K562 (cell line): ENCODE data around the gene TP73. TPM values are rescaled to one million over a fixed set of nuclear protein-coding genes. Genes with fewer than 3 reads are reported as not detected.

Source experiments
- CEBPG ChIP-seq, 3 experiments: fragments of 200-800 bp in 1 of 3; sonication (Bioruptor generic) in 1 of 3; sonication (generic) in 1 of 3; formaldehyde crosslinking in 1 of 3; IDR thresholded peaks in 2 of 3; conservative IDR thresholded peaks in 1 of 3; 2 replicates each; pipeline versions ENCODE4 v1.6.1 to v1.8.0; 2016 to 2022; ENCODE audit warnings: missing compliant biosample characterization in 2 of 3, missing genetic modification characterization in 2 of 3, mild to moderate bottlenecking in 1 of 3, missing genetic modification reagents in 1 of 3
- ESRRA ChIP-seq: fragments of 450-650 bp; IDR thresholded peaks from 2 replicates; pipeline ENCODE4 v1.6.1; 2014; ENCODE audit warnings: low read depth, mild to moderate bottlenecking, moderate library complexity, borderline replicate concordance
- PTTG1 ChIP-seq: fragments of 450-650 bp; IDR thresholded peaks from 2 replicates; pipeline ENCODE4 v1.6.1; 2016; ENCODE audit warnings: low read depth, mild to moderate bottlenecking, missing genetic modification characterization, missing compliant biosample characterization
- SETDB1 ChIP-seq: IDR thresholded peaks from one replicate; pipeline ENCODE4 v1.6.1; 2012; ENCODE audit warnings: low read length, control low read depth, inconsistent platforms
- SUPT5H ChIP-seq: fragments of 450-650 bp; IDR thresholded peaks from 2 replicates; pipeline ENCODE4 v1.6.1; 2016
- WHSC1 ChIP-seq: IDR thresholded peaks from one replicate; pipeline ENCODE4 v1.6.1; 2012; ENCODE audit warnings: low read length, control low read depth, inconsistent platforms
- YBX1 ChIP-seq: fragments of 450-650 bp; IDR thresholded peaks from 2 replicates; pipeline ENCODE4 v1.7.1; 2016; ENCODE audit warnings: mild to moderate bottlenecking
- ZC3H11A ChIP-seq: IDR thresholded peaks from 2 replicates; pipeline ENCODE4 v1.6.1; 2012; ENCODE audit warnings: low read depth, low read length, improper control_type of control experiment
- ZNF3 ChIP-seq: fragments of 250-450 bp; sonication (Bioruptor Pico); IDR thresholded peaks from 2 replicates; pipeline ENCODE4 v1.5.0; 2021; ENCODE audit warnings: mild to moderate bottlenecking, moderate library complexity
- polyA plus RNA-seq, 8 experiments: library from polyadenylated mRNA; depleted of rRNA in 4 of 8; stranded (reverse) in 5 of 8; unstranded in 3 of 8; fragments of >200 nt; fragmentation: Nextera tagmentation in 2 of 8; fragmentation: Illumina TruSeq in 1 of 8; extraction: Ambion mirVana in 2 of 8; extraction: Trizol in 1 of 8; gene quantifications; 2 replicates each; pipeline versions ENCODE4 v1.2.1 to v1.2.3, GENCODE V29; 2011 to 2014; ENCODE audit warnings: inconsistent platforms in 1 of 8, missing spikeins in 1 of 8
- total RNA-seq, 7 experiments: library from RNA; depleted of rRNA in 6 of 7; stranded (reverse); fragments of >200 nt in 6 of 7; fragmentation: Illumina TruSeq in 2 of 7; extraction: Trizol in 2 of 7; gene quantifications; 2 replicates each; pipeline versions ENCODE4 v1.2.1 to v1.2.3, GENCODE V29; 2011 to 2021; ENCODE audit warnings: low replicate concordance in 1 of 7
- TF ChIP-seq, protein P1 (sequence below): fragments of 250-450 bp; sonication (Bioruptor Pico); IDR thresholded peaks from 2 replicates; pipeline ENCODE4 v1.8.0; 2021; ENCODE audit warnings: mild to moderate bottlenecking, moderate library complexity
- TF ChIP-seq, protein P2 (sequence below): sonication (generic); formaldehyde crosslinking; IDR thresholded peaks from 2 replicates; pipeline ENCODE4 v1.8.1; 2022; ENCODE audit warnings: missing genetic modification reagents

TP73 gene
- total and polyA plus RNA-seq, 9 of the 15 experiments (the other 6 are each of a cell fraction or from before 2014, with no cell fraction given): 0.07 to 1.6 (median 0.40) TPM; not detected in 2

GRCh38 chr1:3668585-3669300 is 16.4 kb downstream of the TP73 start (continued):
- TF ChIP-seq, protein P1, sequence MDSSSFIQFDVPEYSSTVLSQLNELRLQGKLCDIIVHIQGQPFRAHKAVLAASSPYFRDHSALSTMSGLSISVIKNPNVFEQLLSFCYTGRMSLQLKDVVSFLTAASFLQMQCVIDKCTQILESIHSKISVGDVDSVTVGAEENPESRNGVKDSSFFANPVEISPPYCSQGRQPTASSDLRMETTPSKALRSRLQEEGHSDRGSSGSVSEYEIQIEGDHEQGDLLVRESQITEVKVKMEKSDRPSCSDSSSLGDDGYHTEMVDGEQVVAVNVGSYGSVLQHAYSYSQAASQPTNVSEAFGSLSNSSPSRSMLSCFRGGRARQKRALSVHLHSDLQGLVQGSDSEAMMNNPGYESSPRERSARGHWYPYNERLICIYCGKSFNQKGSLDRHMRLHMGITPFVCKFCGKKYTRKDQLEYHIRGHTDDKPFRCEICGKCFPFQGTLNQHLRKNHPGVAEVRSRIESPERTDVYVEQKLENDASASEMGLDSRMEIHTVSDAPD (CRISPR knock-in tag): no peak
- TF ChIP-seq CEBPG (CRISPR knock-in tag; IDR thresholded peaks at IDR 0.05) (peak; percentile 97), CEBPG (tag; conservative IDR thresholded peaks at IDR 0.05 in 1 of 2, IDR thresholded peaks at IDR 0.05 in 1 of 2) (peak; percentile 91 to 98), SUPT5H (no peak), WHSC1 (no peak), SETDB1 (no peak), ESRRA (peak; percentile 87), ZNF3 (CRISPR knock-in tag) (no peak), YBX1 (no peak), PTTG1 (tag) (no peak), ZC3H11A (no peak)
- TF ChIP-seq, protein P2, sequence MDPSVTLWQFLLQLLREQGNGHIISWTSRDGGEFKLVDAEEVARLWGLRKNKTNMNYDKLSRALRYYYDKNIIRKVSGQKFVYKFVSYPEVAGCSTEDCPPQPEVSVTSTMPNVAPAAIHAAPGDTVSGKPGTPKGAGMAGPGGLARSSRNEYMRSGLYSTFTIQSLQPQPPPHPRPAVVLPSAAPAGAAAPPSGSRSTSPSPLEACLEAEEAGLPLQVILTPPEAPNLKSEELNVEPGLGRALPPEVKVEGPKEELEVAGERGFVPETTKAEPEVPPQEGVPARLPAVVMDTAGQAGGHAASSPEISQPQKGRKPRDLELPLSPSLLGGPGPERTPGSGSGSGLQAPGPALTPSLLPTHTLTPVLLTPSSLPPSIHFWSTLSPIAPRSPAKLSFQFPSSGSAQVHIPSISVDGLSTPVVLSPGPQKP (CRISPR knock-in tag): no peak
